ENCODE data around the gene CHMP4A. TPM values are rescaled to one million over a fixed set of nuclear protein-coding genes. Genes with fewer than 3 reads are reported as not detected.

The CHMP4A gene
- total and polyA plus RNA-seq, 2 of the 13 experiments (the other 11 are each of a cell fraction or from before 2014, with no cell fraction given) = 83.6 to 113 TPM

DNA sequence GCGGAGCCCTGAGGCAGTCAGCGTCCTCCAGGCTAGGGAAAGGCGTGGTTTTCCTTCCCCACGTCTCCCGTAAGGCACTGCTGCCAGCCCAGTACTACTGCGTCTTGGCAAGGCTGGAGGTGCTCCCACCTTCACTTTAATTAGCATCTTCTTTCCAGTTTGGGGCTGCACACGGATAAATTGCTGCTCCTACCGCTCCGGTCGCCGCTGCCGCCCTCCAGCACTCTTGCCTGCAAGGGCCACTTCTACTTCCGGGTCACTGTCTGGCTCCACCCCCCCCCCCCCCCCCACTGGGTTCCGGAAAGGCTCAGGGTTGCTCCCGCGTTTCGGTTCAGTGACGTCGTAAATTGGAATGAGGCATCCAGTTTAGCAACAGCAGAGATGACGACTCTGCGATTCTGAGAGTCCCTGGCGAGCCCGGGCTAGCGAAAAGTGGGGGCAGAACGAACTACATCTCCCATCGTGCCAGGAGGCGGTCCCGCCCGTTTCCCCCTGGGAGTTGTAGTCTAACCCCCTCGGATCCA, 18.9 kb upstream of the CHMP4A start, which contains the start of gene NEDD8 (continued):
- TF ChIP-seq JARID2 (CRISPR knock-in tag; IDR thresholded peaks at IDR 0.05; ENCODE audit: insufficient replicate concordance) = peak; percentile 40
- TF ChIP-seq ZNF777 (CRISPR knock-in tag; IDR thresholded peaks at IDR 0.05) = peak; percentile 62
- 0 out of 2 replicates have a peak, but pooled peaks have one; percentile 2 for TF ChIP-seq ZSCAN30 (CRISPR knock-in tag; IDR thresholded peaks at IDR 0.05)
- no peak for TF ChIP-seq STAT5B (CRISPR knock-in tag; IDR thresholded peaks at IDR 0.05)
- TF ChIP-seq, protein P1, sequence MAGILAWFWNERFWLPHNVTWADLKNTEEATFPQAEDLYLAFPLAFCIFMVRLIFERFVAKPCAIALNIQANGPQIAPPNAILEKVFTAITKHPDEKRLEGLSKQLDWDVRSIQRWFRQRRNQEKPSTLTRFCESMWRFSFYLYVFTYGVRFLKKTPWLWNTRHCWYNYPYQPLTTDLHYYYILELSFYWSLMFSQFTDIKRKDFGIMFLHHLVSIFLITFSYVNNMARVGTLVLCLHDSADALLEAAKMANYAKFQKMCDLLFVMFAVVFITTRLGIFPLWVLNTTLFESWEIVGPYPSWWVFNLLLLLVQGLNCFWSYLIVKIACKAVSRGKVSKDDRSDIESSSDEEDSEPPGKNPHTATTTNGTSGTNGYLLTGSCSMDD (CRISPR knock-in tag; IDR thresholded peaks at IDR 0.05) = no peak
- TF ChIP-seq ZNF891 (CRISPR knock-in tag; IDR thresholded peaks at IDR 0.05) = no peak; the same call in 1 of the 2 replicates
- no peak for TF ChIP-seq CENPT (CRISPR knock-in tag; IDR thresholded peaks at IDR 0.05; ENCODE audit: low read depth)
- peak; percentile 66 for TF ChIP-seq SALL1 (CRISPR knock-in tag; IDR thresholded peaks at IDR 0.05)
- peak; percentile 77 for TF ChIP-seq MXD4 (CRISPR knock-in tag; IDR thresholded peaks at IDR 0.05)
- no peak for TF ChIP-seq KAT2B (IDR thresholded peaks at IDR 0.05; ENCODE audit: borderline replicate concordance, low read depth, low read length)
- no peak for TF ChIP-seq ZNF703 (CRISPR knock-in tag; IDR thresholded peaks at IDR 0.05; ENCODE audit: borderline replicate concordance)
- TF ChIP-seq, protein P2, sequence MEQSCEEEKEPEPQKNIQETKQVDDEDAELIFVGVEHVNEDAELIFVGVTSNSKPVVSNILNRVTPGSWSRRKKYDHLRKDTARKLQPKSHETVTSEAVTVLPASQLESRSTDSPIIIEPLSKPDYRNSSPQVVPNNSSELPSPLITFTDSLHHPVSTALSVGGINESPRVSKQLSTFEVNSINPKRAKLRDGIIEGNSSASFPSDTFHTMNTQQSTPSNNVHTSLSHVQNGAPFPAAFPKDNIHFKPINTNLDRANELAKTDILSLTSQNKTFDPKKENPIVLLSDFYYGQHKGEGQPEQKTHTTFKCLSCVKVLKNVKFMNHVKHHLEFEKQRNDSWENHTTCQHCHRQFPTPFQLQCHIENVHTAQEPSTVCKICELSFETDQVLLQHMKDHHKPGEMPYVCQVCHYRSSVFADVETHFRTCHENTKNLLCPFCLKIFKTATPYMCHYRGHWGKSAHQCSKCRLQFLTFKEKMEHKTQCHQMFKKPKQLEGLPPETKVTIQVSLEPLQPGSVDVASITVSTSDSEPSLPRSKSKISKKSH (CRISPR knock-in tag; IDR thresholded peaks at IDR 0.05; ENCODE audit: borderline replicate concordance) = no peak; the same call in 1 of the 2 replicates
- peak; percentile 99 for TF ChIP-seq ZNF772 (CRISPR knock-in tag; IDR thresholded peaks at IDR 0.05)
- TF ChIP-seq NR2F6 (IDR thresholded peaks at IDR 0.05) = peak; percentile 42
- TF ChIP-seq NR2F6 (CRISPR knock-in tag; IDR thresholded peaks at IDR 0.05) = peak; percentile 64; the same call in 1 of the 2 replicates
- TF ChIP-seq SP2 (CRISPR knock-in tag; IDR thresholded peaks at IDR 0.05) = peak; percentile 72
- TF ChIP-seq ZNF780A (CRISPR knock-in tag; IDR thresholded peaks at IDR 0.05) = no peak
- TF ChIP-seq ZSCAN21 (CRISPR knock-in tag; IDR thresholded peaks at IDR 0.05; ENCODE audit: borderline replicate concordance) = peak; percentile 84; the same call in 1 of the 2 replicates
- TF ChIP-seq NR2C2 (CRISPR knock-in tag; IDR thresholded peaks at IDR 0.05; ENCODE audit: borderline replicate concordance) = peak; percentile 99
- TF ChIP-seq, protein P3, sequence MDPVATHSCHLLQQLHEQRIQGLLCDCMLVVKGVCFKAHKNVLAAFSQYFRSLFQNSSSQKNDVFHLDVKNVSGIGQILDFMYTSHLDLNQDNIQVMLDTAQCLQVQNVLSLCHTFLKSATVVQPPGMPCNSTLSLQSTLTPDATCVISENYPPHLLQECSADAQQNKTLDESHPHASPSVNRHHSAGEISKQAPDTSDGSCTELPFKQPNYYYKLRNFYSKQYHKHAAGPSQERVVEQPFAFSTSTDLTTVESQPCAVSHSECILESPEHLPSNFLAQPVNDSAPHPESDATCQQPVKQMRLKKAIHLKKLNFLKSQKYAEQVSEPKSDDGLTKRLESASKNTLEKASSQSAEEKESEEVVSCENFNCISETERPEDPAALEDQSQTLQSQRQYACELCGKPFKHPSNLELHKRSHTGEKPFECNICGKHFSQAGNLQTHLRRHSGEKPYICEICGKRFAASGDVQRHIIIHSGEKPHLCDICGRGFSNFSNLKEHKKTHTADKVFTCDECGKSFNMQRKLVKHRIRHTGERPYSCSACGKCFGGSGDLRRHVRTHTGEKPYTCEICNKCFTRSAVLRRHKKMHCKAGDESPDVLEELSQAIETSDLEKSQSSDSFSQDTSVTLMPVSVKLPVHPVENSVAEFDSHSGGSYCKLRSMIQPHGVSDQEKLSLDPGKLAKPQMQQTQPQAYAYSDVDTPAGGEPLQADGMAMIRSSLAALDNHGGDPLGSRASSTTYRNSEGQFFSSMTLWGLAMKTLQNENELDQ (CRISPR knock-in tag; IDR thresholded peaks at IDR 0.05; ENCODE audit: borderline replicate concordance) = peak; percentile 96; the same call in 1 of the 2 replicates
- no peak for TF ChIP-seq SOX6 (IDR thresholded peaks at IDR 0.05)
- TF ChIP-seq SOX6 (CRISPR knock-in tag; IDR thresholded peaks at IDR 0.05) = peak; percentile 76
- TF ChIP-seq ZNF33A (CRISPR knock-in tag; IDR thresholded peaks at IDR 0.05; ENCODE audit: borderline replicate concordance) = no peak
- TF ChIP-seq IKZF4 (CRISPR knock-in tag; IDR thresholded peaks at IDR 0.05; ENCODE audit: borderline replicate concordance, low read depth, not compliant biosample characterization) = peak; percentile 96
- TF ChIP-seq SPEN (CRISPR knock-in tag; IDR thresholded peaks at IDR 0.05; ENCODE audit: low read depth) = peak; percentile 29
- TF ChIP-seq, protein P4, sequence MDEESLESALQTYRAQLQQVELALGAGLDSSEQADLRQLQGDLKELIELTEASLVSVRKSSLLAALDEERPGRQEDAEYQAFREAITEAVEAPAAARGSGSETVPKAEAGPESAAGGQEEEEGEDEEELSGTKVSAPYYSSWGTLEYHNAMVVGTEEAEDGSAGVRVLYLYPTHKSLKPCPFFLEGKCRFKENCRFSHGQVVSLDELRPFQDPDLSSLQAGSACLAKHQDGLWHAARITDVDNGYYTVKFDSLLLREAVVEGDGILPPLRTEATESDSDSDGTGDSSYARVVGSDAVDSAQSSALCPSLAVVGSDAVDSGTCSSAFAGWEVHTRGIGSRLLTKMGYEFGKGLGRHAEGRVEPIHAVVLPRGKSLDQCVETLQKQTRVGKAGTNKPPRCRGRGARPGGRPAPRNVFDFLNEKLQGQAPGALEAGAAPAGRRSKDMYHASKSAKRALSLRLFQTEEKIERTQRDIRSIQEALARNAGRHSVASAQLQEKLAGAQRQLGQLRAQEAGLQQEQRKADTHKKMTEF (CRISPR knock-in tag; IDR thresholded peaks at IDR 0.05) = peak; percentile 87

All from HepG2 (cell line).